Endothelial cell of umbilical vein (primary cell): ENCODE measurements around the gene POU5F2.

Experiments
- CTCF ChIP-seq, 2 donors: IDR thresholded peaks; 1 replicate in 1 of 2; 2 replicates in 1 of 2; pipeline ENCODE4 v1.5.1; 2011; ENCODE audit warnings: low read length in 2 of 2, mild to moderate bottlenecking in 2 of 2, moderate library complexity in 2 of 2, control low read depth in 1 of 2, inconsistent platforms in 1 of 2, low read depth in 1 of 2; ENCODE audit not compliant: insufficient read depth in 1 of 2; ENCODE audit errors: extremely low read depth in 1 of 2
- EZH2 ChIP-seq: IDR thresholded peaks from 2 replicates; pipeline ENCODE4 v1.6.1; 2012; ENCODE audit warnings: borderline replicate concordance, low read depth, mild to moderate bottlenecking, moderate library complexity, low read length, inconsistent platforms; ENCODE audit not compliant: severe bottlenecking
- GATA2 ChIP-seq: IDR thresholded peaks from 2 replicates; pipeline ENCODE4 v1.7.0; 2011; ENCODE audit warnings: low read depth, mild to moderate bottlenecking, moderate library complexity, mixed read lengths, low read length; ENCODE audit not compliant: insufficient read length, insufficient read depth
- MYC ChIP-seq: IDR thresholded peaks from one replicate; pipeline ENCODE4 v1.6.1; 2011; ENCODE audit warnings: mild to moderate bottlenecking, low read depth, low read length
- POLR2A ChIP-seq: IDR thresholded peaks from 2 replicates; pipeline ENCODE4 v1.6.1; 2012; ENCODE audit warnings: low read depth, mild to moderate bottlenecking, control low read depth, low read length
- POLR2AphosphoS5 ChIP-seq: IDR thresholded peaks from 2 replicates; pipeline ENCODE4 v1.6.1; 2012; ENCODE audit warnings: low read depth, mild to moderate bottlenecking, control low read depth, low read length, moderate library complexity; ENCODE audit not compliant: insufficient read depth
- TF ChIP-seq, protein P1 (sequence below): IDR thresholded peaks from 2 replicates; pipeline ENCODE4 v1.6.1; 2011; ENCODE audit not compliant: insufficient read depth, insufficient read length

DNA sequence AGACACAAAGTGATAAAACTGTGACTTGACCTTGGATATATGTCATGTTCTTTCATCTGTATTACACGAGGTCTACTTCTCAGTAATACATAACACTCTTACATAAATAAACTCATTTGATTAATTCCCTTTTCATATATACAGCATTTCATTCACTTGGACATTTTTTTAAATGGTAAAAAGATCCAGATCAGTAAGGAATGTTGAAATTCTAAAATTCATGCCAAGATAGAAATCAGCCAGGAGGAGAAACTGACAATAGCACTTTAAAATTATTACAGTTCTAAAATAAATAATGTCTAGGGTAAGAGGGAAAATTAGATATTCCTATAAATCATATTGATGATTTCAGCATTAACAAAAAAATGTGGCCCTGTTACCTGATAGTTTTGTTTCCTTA lies 46.2 kb upstream of the POU5F2 start:
- TF ChIP-seq POLR2AphosphoS5 (no peak), MYC (no peak), CTCF (IDR thresholded peaks at IDR 0.05; ENCODE audit: extremely low read depth in 1 of 2, insufficient read depth in 1 of 2, low read depth in 1 of 2, low read length in 2 of 2) (no peak), EZH2 (no peak), POLR2A (no peak), GATA2 (no peak)
- TF ChIP-seq, protein P1, sequence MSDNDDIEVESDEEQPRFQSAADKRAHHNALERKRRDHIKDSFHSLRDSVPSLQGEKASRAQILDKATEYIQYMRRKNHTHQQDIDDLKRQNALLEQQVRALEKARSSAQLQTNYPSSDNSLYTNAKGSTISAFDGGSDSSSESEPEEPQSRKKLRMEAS: no peak
